Fibroblast of pulmonary artery (primary cell): ENCODE results near the gene DOHH.

Experiments
- DNase-seq: peaks from one replicate; pipeline ENCODE4 v3.0.0-alpha.2; 2010; ENCODE audit warnings: low read depth
- H3K4me3 ChIP-seq: replicated peaks from 2 replicates; pipeline ENCODE4 v1.5.1; 2011; ENCODE audit warnings: low read depth, mild to moderate bottlenecking, control low read depth, low read length, moderate library complexity
- TF ChIP-seq, protein P1 (sequence below): IDR thresholded peaks from 2 replicates; pipeline ENCODE4 v1.5.1; 2011; ENCODE audit warnings: mild to moderate bottlenecking, control low read depth, low read length, inconsistent platforms; ENCODE audit errors: missing control alignments

Gene DOHH

DNA sequence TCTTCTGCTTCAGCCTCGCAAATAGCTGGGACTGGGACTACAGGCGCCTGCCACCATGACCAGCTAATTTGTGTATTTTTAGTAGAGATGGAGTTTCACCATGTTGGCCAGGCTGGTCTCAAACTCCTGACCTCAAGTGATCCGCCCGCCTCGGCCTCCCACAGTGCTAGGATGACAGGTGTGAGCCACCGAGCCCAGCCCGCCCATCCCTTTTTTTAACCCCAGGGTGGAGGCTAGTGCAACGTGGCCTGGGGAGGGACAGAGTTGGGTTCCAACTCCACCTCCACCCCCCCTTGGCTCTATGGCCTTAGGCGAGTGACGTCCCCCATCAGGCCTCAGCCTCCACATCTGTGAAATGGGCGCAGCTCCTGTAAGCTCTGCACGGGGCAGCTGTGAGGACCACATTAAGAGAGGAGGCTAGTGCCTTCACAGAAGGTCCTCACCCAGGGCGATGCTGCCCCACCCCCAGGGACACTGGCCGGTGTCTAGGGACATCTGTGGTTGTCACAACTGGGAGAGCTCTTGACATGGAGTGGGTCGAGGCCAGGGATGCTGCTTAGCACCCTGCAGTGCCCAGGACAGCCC is 57.9 kb downstream of the DOHH start:
- no peak overlapping the region for H3K4me3 ChIP-seq
- TF ChIP-seq, protein P1, sequence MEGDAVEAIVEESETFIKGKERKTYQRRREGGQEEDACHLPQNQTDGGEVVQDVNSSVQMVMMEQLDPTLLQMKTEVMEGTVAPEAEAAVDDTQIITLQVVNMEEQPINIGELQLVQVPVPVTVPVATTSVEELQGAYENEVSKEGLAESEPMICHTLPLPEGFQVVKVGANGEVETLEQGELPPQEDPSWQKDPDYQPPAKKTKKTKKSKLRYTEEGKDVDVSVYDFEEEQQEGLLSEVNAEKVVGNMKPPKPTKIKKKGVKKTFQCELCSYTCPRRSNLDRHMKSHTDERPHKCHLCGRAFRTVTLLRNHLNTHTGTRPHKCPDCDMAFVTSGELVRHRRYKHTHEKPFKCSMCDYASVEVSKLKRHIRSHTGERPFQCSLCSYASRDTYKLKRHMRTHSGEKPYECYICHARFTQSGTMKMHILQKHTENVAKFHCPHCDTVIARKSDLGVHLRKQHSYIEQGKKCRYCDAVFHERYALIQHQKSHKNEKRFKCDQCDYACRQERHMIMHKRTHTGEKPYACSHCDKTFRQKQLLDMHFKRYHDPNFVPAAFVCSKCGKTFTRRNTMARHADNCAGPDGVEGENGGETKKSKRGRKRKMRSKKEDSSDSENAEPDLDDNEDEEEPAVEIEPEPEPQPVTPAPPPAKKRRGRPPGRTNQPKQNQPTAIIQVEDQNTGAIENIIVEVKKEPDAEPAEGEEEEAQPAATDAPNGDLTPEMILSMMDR, result no peak
- DNase-seq, result no peak

- no peak for DNase-seq
- no peak overlapping the region for H3K4me3 ChIP-seq
- TF ChIP-seq, protein P1, result no peak
Measured at GRCh38 chr19:3441986-3442329, 58.5 kb downstream of the DOHH start.

- no peak for DNase-seq
- TF ChIP-seq, protein P1, result no peak
- no peak overlapping the region for H3K4me3 ChIP-seq
Measured at GRCh38 chr19:3441089-3441985, 59.1 kb downstream of the DOHH start.
